DOHH2 (cell line): ENCODE results near the gene QTRT2.

ENCODE experiments used
- EZH2phosphoT487 ChIP-seq: fragments of 200-600 bp; sonication (generic); IDR thresholded peaks from 2 replicates; pipeline ENCODE4 v1.6.1; 2017; ENCODE audit warnings: borderline replicate concordance, mild to moderate bottlenecking, antibody characterized with exemption, low read length, moderate library complexity, mixed read lengths
- TF ChIP-seq, protein P1 (sequence below): fragments of 200-600 bp; sonication (generic); IDR thresholded peaks from one replicate; pipeline ENCODE4 v1.5.1; 2014; ENCODE audit warnings: antibody characterized with exemption, mild to moderate bottlenecking, low read depth, low read length; ENCODE audit not compliant: poor library complexity, severe bottlenecking

- TF ChIP-seq, protein P1, sequence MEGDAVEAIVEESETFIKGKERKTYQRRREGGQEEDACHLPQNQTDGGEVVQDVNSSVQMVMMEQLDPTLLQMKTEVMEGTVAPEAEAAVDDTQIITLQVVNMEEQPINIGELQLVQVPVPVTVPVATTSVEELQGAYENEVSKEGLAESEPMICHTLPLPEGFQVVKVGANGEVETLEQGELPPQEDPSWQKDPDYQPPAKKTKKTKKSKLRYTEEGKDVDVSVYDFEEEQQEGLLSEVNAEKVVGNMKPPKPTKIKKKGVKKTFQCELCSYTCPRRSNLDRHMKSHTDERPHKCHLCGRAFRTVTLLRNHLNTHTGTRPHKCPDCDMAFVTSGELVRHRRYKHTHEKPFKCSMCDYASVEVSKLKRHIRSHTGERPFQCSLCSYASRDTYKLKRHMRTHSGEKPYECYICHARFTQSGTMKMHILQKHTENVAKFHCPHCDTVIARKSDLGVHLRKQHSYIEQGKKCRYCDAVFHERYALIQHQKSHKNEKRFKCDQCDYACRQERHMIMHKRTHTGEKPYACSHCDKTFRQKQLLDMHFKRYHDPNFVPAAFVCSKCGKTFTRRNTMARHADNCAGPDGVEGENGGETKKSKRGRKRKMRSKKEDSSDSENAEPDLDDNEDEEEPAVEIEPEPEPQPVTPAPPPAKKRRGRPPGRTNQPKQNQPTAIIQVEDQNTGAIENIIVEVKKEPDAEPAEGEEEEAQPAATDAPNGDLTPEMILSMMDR, result no peak
- TF ChIP-seq EZH2phosphoT487, result no peak
These were observed 22.3 kb upstream of the QTRT2 start for GRCh38 chr3:114034211-114034610.
